Measurements from ENCODE around the gene ATOX1.
"Not testable (repeated sequence)": the region's sequence is repeated elsewhere in the genome, so short reads cannot be mapped to it uniquely, and the experiment has no call there.

- not testable (repeated sequence) for TF ChIP-seq BHLHE40 (IDR thresholded peaks at IDR 0.05; ENCODE audit: borderline replicate concordance); SP1 (IDR thresholded peaks at IDR 0.05); FOXK2 (IDR thresholded peaks at IDR 0.05); NFRKB (IDR thresholded peaks at IDR 0.05); FOXA1 (IDR thresholded peaks at IDR 0.05); ELF4 (IDR thresholded peaks at IDR 0.05); ARNT (IDR thresholded peaks at IDR 0.05); SUZ12 (IDR thresholded peaks at IDR 0.05)
These were observed 25.2 kb upstream of the ATOX1 start for GRCh38 chr5:151783664-151784063.

Measured in HEK293T (cell line).